ENCODE data around the gene DCN. TPM values are rescaled to one million over a fixed set of nuclear protein-coding genes. Genes with fewer than 3 reads are reported as not detected.

DCN gene
- total and polyA plus RNA-seq, 2 donors (not counting 3 experiments of a cell fraction or from before 2014, with no cell fraction given), result 0.42 to 0.43 TPM

DNA sequence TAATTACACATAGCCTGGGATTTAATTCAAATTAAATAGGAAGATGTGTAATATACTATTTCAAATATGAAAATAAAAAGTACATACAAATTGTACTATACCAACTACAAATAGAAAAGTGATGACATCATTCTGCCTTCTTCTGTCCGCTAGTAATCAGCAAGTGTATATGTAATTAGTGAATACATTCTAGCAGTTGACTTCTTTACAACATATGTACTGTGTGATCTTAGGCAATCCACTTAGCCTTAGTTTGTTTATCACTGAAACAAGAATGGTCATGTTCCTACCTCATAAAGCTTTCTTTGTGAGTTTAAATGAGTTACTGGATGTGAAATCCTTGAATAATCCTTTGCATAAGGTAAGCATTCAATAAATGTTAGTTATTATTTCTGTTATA, 63.5 kb downstream of the DCN start:
- no peak overlapping the region for H3K27ac ChIP-seq (ENCODE audit: insufficient read depth, low read depth, low read length)
- no peaks in the 10 kb centered on the region for H4K20me1 ChIP-seq (replicated peaks; ENCODE audit: control insufficient read depth, extremely low read depth, insufficient read depth, low read length)
- H3K9me3 ChIP-seq (replicated peaks; ENCODE audit: control insufficient read depth, insufficient read depth, low read length), result no peaks in the 10 kb centered on the region
- POLR2A ChIA-PET, result no interaction called here
- FAIRE-seq, result no peak
- H3K4me3 ChIP-seq (replicated peaks in 1 of 3; ENCODE audit: insufficient read depth in 1 of 3, low read depth in 1 of 3, low read length in 3 of 3), result no peak overlapping the region
- no peak overlapping the region for H3K4me2 ChIP-seq (ENCODE audit: insufficient read depth, low read length)
- no peaks in the 10 kb centered on the region for H3K9me1 ChIP-seq (replicated peaks; ENCODE audit: control insufficient read depth, extremely low read depth, insufficient read depth, low read length)
- no peak overlapping the region for H2AFZ ChIP-seq (ENCODE audit: low read depth, low read length)
- no peak for DNase-seq (ENCODE audit: low read depth, low spot score)
- no peaks in the 10 kb centered on the region for H3K36me3 ChIP-seq (ENCODE audit: control insufficient read depth in 2 of 2, extremely low read depth in 1 of 2, insufficient read depth in 2 of 2, low read length in 2 of 2)
- H3K27me3 ChIP-seq (ENCODE audit: control insufficient read depth in 2 of 2, insufficient read depth in 2 of 2, low read length in 2 of 2), result no peaks in the 10 kb centered on the region
- intact Hi-C loops (cut with micrococcal nuclease), result no loop called here
- CTCF ChIA-PET, result interaction anchor here (0.8 to 2.9 kb wide), 2 partner anchors 10 to 207 kb away, joined by 3 to 15 read pairs; no protein-coding TSS in a partner anchor
- TF ChIP-seq POLR2A (IDR thresholded peaks at IDR 0.05; ENCODE audit: low read depth, low read length) (no peak), POLR2AphosphoS5 (IDR thresholded peaks at IDR 0.05; ENCODE audit: insufficient read depth, low read depth, low read length) (no peak), FOS (IDR thresholded peaks at IDR 0.05; ENCODE audit: borderline replicate concordance, insufficient read depth, low read length) (no peak), GATA2 (IDR thresholded peaks at IDR 0.05; ENCODE audit: insufficient read depth, insufficient read length, low read depth, low read length) (no peak), MYC (IDR thresholded peaks at IDR 0.05; ENCODE audit: low read depth, low read length) (no peak), EZH2 (IDR thresholded peaks at IDR 0.05; ENCODE audit: borderline replicate concordance, low read depth, low read length, severe bottlenecking) (no peak), JUN (IDR thresholded peaks at IDR 0.05; ENCODE audit: borderline replicate concordance, insufficient read depth, insufficient read length, low read depth) (no peak), CTCF (IDR thresholded peaks at IDR 0.05; ENCODE audit: extremely low read depth in 1 of 2, insufficient read depth in 1 of 2, low read depth in 1 of 2, low read length in 2 of 2) (no peak), MAX (IDR thresholded peaks at IDR 0.05; ENCODE audit: insufficient read depth, insufficient read length) (no peak)
- no TSS peak for BruUV-seq (replicated peaks)
- H3K9ac ChIP-seq (replicated peaks; ENCODE audit: extremely low read depth, insufficient read depth, low read length), result no peak overlapping the region
- H3K4me1 ChIP-seq (ENCODE audit: control insufficient read depth, extremely low read depth, insufficient read depth, low read length), result no peaks in the 10 kb centered on the region
- H3K79me2 ChIP-seq (ENCODE audit: control insufficient read depth, insufficient read depth, low read length), result no peaks in the 10 kb centered on the region
- dilution Hi-C loops (cut with MboI; ENCODE audit: extremely low pct_ligation_motif_present, low sequenced_read_pairs), result no loop called here
